Left hindlimb (tissue), 1 donor: ENCODE data around the gene DIP2C.
"Not testable (repeated sequence)": the region's sequence is repeated elsewhere in the genome, so short reads cannot be mapped to it uniquely, and the experiment has no call there.

Source experiments
- DNase-seq: peaks from one replicate; pipeline ENCODE4 v3.0.0-alpha.2; 2018

The DIP2C gene

DNA sequence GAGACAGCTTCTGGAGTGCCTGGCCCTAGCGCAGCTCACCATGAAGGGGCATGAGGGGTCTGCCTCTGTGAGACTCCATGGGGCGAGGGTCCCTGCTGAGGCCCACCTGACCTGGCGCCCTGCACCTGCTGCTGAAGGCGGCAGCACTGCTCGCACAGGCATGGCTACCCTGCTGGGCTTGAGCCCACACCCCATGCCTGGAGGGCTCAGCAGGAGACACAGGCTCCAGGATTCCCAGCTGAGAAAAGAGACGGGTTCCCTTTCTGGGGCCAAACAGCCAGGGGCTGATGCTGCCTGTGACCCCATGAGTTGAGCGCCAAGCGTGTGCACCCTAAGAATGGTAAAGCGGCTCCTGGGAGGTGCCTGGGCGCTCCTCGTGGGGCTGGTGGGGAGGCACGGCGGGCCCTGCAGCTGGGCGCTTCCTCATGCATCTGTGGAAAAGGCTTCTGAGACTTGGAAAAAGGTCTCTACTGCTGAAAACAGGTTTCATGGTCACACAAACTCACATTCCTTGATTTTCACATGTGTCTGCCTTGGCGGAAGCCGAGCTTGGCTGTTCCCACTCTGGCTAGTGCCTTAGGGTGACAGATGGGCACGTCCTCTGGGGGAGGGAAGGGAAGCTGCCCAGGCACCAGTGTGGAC lies 320.8 kb downstream of the DIP2C start:
- DNase-seq = no peak

DNA sequence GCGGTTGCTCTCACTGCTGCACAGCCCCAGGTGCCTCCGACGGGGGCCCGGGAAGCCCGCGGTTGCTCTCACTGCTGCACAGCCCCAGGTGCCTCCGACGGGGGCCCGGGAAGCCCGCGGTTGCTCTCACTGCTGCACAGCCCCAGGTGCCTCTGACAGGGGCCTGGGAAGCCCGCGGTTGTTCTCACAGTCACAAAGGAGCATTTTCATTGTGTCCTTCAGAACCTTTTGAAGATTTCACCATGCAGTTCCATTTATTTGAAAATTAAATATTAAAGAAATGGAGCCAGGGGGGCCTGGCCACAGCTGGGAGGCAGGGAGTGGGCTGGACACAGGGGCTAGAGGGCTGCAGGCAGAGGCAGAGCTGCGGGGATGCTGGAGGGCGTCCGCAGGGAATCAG lies 321.4 kb downstream of the DIP2C start:
- DNase-seq = not testable (repeated sequence)

DNA sequence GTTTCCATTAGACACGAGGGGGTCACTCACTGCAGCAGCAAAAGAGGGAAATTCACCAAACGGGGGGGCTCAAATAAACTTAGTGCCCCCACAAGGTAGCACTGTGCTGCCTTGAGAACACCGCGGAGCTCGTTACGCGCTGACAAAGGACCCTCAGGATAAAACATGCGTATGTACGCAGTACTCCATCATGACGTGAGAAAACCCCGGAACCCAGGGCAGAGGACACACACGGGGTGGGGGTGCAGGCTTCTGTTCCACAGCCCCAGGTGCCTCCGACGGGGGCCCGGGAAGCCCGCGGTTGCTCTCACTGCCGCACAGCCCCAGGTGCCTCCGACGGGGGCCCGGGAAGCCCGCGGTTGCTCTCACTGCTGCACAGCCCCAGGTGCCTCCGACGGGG lies 321.8 kb downstream of the DIP2C start:
- DNase-seq = no peak

DNA sequence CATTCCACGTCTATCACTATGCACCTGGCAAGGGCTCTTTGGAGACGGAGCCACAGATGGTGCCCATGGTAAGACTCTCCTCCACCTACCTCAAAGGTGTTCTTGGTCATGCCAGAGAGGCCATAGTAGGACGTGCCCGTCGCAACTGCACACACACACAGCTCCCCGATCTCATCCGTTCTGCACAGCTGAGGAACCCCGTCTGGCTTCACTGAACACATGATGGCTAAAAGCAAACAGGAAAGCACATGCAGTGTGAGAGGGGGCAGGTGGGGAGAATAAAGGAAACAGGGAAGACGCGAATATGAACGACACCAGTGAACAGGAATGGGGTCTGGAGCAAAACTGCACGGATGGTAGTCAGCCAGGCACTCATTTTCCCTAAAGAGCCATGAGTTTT lies 323.3 kb downstream of the DIP2C start:
- DNase-seq = no peak

DNA sequence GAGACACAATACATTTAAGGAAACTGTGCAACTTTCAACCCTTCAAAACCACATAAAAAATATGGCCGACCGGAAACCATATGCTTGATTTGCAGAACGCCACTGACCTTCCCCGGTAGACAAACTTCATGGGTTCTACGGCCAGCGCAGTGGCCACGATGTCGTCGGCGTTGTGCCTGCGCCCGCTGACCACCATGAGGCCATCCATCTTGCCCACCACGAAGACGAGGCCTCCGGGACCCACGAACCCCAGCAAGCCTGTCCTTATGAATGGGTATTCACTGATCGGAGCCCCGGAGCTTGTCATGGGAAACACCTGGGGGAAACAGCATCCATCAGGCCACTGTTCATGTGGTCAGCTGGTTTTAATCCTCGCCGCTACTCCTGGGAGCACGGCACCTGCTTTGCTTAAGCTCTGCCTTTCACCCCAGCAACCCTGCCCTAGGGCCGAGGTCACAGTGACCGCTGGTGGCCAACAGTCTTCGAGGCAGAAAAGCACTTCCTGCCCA lies 325.1 kb downstream of the DIP2C start:
- DNase-seq = no peak

DNA sequence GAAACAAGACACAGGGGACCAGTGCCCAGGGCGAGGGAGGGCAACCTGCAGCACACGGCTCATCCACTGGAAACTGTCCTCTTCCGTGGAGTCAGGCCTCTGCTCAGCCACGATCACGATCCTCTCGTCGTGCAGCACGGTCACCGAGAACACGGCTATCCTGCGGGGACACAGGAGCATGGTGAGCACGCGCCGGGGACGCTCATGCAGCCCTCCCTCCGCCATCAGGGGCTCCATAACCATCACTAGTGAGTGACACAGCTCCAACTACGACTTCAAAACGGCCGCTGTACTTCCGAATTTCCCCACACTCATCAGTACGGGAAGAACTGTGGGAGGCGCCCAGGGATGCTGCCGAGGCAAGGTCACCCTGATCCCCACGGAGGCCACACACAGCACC lies 326.3 kb downstream of the DIP2C start:
- no peak for DNase-seq

DNA sequence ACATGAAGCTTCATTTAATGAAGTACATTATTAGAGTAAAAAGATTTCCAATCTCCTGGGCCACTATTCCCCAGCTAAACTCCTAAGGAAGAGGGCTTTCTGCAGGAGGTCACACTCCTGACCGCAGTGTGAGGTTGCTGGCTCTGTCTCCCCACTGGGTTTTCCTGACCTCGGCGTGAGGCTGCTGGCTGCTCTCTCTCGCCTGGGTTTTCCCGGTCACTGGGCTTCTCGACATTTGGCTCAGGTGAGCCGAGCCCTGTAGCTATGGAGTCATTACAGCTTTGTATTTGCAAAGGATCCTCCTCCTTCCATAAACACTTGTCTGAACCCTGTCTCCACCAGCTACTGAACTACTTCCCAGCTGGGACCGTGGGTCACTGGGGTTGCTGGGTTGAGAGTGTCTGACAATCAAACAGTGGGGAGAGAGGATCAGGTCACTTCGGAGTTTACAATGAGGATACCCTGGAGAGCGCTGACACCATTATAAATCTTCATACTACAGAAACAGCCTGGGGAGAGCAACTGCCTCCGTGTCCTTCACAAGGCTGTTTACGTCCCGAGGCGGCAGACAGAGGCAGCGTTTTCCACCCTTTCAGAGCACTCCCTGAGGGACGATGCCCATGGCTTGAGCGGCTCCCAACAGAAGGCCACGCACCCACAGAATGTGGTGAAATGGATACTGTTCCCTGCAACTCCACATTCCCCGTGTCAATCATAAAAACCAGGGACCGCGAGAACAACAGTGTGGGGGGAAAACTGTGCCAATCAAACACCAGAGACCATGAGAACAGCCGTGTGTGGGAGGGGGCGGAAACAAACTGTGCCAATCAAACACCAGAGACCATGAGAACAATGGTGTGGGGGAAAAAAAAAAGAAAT lies 328.0 kb downstream of the DIP2C start:
- no peak for DNase-seq

DNA sequence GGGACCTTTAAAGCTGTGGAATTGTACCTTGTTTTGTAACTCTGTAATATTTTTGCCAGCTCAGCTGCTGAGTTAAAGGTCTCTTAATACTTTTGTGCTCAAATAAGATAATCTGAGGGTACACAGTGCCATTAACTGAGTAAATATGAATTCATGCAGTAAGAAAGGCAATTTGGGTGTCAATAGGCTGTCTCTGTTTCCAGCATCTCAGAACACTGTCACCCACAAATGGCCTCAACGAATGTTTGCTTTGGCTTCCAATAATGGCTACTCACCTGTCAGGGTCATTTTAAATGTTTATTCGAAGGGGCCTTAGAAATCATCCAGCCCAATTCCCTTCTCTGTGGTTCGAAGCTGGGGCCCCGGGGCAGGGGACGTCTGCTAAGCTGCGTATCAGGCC lies 328.8 kb downstream of the DIP2C start:
- DNase-seq = no peak

DNA sequence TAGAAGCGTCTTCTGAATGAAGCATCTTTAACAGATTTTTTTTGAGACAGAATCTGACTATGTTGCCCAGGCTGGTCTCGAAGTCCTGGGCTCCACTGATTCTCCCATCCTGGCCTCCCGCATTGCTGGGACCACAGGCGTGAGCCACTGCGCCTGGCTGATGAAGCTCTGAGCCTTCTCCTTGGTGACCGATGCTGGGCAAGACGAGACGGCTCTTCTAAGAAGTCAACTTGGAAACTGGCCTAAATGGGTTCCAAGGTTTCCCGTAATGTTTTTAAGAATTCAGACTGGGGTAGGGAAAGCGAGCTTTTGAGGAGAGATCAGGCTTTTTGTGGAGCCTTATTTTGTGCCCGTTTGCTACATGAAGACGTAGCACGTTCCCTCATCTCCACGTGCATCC lies 329.7 kb downstream of the DIP2C start:
- DNase-seq = no peak

DNA sequence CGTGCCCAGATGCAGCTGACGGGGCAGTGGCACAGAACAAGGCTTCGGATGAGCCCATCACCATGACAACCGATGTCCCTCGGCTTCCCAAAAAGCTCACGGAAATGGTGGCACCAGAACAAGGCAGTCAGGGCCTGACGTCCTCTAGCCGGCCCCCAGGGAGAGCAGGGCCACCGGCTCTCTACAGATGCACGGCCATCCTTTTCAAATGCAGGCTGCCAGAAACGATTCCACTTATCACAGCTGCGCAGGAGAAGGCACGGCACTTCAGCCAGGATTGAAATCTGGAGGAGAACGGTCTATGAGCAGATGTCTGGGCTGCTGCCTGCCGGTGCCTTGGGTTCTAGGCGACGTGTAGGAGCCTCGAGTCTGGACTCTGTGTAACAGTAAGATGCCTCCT lies 330.4 kb downstream of the DIP2C start:
- DNase-seq = no peak

DNA sequence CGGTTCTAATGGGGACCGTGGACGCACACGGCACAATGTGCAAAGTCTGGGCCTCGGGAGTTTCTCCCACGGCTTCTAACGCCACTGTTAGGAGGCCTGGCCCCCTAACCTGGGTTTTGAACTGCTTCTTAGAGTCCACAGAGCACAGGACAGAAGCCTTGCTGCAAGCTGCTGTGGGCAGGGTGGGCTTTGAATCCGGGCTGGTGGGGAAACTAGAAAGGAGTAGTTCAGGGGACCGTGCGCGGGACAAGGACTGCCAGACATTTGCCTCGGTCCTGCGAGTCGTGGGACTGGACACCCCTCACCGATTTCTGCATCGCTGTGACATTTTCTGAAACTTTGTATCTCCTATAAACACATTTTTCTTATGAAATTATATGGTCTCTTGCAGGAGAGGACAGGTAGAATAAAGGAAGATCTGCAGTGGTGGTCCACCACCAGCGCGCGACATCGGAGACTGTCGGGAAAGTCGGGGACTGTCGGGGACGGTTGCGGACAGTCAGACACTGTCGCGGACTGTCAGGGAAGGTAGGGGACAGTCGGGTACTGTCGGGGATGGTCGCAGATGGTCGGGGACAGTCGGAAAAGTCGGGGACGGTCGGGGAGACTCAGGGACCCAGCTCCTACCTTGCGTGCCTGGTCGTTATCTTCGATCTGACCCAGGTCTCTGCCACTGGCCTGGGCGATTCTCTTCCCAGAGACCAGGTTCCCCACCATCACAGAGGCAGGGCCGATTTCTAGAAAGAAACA lies 332.1 kb downstream of the DIP2C start:
- DNase-seq = no peak

DNA sequence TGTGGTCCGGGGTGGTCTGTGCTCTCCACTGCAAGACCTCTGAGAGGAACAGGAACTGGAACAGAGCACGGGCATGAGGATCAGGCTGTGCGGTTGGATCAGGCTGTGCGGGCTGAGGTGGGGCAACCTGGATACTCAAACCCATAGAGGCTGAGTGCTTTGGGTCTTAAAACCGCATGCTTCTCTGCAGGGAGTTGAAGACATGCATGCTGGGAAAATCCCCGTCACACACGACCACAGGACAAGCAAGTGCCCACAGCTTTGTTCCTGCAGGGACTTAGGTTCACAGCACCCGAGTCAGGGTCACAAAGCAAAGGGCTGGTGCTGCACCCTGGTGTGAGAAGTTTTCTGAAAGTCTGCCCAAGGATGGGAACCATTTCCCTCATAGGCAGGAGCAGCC lies 333.0 kb downstream of the DIP2C start:
- no peak for DNase-seq

DNA sequence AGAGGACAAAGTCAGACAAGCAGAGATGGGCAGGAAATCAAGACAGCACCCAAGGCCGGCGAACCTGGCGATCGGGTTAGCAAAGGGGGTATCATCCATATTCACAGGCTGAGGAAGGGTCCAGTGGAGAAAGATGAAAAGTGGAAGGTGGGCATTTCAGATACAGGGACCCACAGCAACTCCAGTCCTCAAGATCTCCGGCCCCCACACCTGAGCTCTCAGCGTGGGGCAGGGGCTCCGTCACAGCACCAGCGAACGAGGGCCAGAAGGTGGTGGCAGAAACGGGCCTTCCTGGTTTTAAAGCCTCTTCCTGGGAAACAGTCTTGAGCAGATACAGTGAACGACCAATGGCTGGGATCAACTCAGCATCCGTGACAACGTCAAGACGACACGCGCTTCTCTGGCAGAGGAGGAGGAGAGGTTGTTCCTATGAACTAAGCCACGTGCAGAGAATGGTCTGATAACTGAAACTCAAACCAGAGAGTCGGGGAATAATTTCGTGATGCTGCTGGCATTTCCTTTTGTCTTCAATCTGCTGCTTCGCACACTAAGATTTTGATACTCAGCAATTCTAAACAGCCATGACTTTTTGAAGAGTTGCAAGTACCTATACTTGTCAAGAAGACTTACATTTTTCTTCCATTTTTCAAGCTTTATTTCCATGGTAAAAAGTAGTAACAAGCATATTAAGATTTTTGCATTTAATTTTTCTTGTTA lies 334.4 kb downstream of the DIP2C start:
- DNase-seq = no peak

DNA sequence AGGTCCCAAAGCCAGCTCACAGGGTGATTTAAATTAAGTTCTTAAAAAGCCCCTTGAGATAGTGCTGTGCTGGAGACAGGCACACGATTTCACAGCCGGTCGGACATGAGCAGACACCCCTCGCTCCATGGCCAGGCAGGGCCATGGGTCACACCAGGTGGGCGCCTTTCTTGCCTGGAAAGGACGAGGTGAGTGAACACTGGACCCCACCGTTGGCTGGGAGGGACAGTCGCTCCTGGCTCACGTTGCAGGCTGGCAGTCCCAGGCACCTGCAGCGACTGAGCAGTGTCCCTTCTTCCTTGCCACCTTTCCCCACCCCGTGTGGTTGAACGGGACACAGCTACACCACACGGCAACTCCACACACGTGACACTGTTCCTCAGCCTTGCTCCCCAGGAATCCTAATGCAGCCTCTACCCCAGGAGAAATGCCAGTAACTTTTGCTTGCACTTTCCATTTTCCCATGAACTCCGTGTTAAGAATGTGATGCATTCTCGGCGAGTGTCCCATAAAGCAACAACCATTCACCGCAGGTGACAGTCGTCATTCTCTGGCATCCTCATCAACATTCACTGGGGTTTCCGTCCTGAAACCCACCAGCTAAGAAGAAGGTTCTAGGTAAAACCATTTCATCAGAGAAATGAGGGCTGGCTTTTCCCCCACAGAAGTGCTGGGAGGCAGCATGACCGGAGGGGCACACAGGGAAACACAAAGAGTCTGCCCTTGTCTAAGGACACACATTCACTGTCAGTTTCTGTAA lies 336.8 kb downstream of the DIP2C start:
- DNase-seq = no peak

DNA sequence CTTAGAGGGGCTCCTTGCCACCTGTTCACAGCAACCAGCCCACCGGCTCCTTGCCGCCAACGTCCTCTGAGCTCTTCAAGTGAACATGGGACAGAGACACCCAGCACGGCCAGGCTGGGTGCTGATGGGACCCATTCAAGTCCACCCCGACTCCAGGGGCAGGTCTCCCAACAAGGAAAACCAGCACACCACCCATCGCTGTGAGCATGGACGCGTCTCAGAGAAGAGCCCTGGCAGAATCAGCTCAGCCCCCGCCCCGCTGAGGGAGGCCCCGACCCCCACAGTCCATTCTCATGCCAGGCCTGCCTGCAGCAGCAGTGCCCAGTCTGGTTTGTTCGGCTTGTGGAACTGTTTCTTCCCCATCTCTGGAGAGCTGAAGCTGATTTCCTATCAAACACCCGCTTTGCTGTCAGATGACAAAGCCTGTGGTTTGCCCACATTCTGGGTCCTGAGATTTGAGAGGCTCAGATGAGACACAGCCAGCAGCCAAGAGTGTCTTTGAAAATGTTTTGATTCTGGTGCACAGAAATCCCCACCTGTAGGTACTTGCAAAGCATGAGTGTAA lies 337.6 kb downstream of the DIP2C start:
- DNase-seq = no peak

DNA sequence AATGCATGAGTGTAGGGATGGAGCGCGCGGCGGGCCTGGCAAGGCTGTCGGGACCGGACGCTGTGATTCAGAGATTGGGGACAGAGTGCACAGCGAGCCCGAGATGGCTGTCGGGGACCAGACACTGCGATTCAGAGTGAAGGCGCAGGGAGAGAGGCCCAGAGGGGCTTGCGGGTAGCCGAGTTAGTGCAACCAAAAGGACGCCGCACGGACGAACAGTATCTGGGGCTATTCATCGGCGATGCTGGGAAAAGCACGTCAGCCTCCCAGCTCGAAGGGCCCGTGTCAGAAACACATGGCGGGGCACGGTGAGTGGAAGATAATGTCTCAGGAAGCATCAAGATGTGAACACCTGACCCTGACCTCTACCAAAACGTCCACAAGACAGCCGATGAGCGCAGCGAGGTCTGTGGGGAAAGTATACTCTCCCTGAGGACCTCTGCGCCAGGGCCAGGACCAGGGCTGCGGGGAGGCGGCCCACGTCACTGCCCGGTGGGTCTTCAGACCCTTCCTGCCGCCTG lies 338.4 kb downstream of the DIP2C start:
- DNase-seq = no peak

DNA sequence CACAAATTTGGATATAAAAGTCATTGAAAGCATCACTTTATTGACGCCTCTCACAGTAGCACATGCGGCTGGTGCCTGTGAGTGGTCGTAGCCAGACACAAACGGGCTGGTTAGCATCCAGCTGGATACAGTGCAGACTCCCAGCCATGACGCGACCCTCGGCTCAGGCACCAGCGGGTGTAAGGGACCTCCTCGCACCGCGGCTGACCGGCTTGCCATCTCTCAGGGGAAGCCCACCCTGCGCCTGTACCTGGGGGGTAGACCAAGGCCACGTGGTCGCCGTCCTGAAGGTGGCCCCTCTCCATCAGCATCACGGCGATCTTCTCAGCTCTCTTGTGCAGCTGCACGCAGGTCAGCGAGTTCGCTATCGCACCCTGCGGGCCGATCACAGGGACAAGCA lies 340.4 kb downstream of the DIP2C start:
- no peak for DNase-seq

DNA sequence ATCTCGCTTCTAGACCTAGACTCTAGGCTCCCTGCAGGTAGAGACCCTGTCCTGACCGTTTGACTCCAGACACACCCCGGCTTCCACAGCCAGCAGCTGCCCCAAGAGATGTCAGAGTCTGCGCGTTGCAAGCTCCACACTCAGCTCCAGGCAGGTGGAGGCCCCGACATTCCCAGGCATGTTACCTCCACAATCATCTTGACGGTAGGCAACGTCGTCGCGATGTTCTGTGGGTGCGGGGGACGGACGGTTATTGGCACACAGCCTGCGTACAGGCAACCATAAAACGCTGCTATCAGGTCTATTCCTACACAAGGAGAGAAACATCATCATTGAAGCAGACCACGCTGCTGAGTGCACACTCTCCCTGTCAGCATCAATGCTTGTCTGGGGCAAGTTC lies 341.0 kb downstream of the DIP2C start:
- DNase-seq = no peak

DNA sequence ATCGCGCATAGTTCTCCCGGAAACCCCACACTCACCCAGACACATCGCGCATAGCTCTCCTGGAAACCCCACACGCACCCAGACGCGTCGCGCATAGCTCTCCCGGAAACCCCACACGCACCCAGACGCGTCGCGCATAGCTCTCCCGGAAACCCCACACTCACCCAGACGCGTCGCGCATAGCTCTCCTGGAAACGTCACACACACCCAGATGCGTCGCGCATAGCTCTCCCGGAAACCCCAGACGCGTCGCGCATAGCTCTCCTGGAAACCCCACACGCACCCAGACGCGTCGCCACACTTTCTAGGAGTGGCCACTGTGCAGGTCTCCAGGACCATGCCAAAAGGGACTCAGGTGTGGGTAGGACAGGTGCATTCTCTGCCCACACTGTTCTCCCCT lies 341.7 kb downstream of the DIP2C start:
- DNase-seq = not testable (repeated sequence)

DNA sequence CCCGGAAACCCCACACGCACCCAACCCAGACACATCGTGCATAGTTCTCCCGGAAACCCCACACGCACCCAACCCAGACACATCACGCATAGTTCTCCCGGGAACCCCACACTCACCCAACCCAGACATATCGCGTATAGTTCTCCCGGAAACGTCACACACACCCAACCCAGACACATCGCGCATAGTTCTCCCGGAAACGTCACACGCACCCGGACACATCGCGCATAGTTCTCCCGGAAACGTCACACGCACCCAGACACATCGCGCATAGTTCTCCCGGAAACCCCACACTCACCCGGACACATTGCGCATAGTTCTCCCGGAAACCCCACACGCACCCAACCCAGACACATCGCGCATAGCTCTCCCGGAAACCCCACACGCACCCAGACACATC lies 342.3 kb downstream of the DIP2C start:
- not testable (repeated sequence) for DNase-seq

DNA sequence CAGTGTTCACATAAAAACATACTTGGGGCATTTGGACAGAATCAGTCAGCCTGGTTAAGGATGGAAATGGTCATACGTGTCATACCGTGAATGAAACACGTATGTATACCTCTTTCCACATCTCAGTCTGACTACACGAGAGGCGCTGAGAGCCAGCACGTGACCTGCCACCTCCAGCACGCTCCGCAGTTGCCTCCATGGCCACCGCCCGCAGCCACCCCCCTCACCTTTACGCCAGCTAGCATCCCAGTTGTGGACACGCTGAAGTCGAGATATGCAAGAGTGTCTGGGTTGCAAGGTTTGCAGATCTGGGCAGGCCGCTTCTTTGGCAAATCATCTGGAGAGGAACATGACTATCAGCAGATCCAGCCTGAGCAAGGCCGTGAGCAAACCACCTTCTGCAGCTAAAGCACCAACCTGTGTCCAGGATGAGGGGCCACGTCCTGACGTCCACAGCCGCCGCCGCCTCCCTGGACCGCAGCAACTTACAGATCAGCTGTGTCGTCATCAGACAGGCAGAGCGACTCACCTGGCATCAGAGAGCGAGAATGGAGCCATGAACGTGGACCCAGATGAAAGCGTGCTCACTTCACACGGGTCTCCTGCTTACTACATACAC lies 344.8 kb downstream of the DIP2C start:
- no peak for DNase-seq
